Measurements from ENCODE around the gene FAAP100. TPM values are rescaled to one million over a fixed set of nuclear protein-coding genes. Genes with fewer than 3 reads are reported as not detected.

The FAAP100 gene, protein sequence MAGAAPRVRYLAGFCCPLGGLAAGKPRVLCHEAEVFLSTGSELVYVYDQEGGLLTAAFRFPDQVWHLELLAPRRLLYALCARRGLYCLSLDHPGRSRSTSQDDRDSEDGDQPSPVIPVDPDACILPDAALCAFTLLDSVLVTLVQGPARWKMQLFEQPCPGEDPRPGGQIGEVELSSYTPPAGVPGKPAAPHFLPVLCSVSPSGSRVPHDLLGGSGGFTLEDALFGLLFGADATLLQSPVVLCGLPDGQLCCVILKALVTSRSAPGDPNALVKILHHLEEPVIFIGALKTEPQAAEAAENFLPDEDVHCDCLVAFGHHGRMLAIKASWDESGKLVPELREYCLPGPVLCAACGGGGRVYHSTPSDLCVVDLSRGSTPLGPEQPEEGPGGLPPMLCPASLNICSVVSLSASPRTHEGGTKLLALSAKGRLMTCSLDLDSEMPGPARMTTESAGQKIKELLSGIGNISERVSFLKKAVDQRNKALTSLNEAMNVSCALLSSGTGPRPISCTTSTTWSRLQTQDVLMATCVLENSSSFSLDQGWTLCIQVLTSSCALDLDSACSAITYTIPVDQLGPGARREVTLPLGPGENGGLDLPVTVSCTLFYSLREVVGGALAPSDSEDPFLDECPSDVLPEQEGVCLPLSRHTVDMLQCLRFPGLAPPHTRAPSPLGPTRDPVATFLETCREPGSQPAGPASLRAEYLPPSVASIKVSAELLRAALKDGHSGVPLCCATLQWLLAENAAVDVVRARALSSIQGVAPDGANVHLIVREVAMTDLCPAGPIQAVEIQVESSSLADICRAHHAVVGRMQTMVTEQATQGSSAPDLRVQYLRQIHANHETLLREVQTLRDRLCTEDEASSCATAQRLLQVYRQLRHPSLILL
- total RNA-seq (10 to 100 TPM; 11.8 to 13.1 (median 12.7) TPM), polyA plus RNA-seq (10 to 100 TPM; 11.6 to 16.3 (median 12.6) TPM)
- long read RNA-seq, donor 1, transcript FAAP100-202 (5 exons, 2,996 nt): major isoform, 10 of 19 reads
- long read RNA-seq, donor 1, partial matches to known transcripts: 2 of 19 reads
- long read RNA-seq, donor 1, other reads (novel, unspliced or antisense): 3 of 19 reads
- long read RNA-seq, donor 2, transcript FAAP100-201 (9 exons, 3,627 nt): minor isoform, 8 of 45 reads
- long read RNA-seq, donor 2, transcript FAAP100-202 (5 exons, 2,996 nt): major isoform, 26 of 45 reads
- long read RNA-seq, donor 2, partial matches to known transcripts: 3 of 45 reads
- long read RNA-seq, donor 2, other reads (novel, unspliced or antisense): 6 of 45 reads

DNA sequence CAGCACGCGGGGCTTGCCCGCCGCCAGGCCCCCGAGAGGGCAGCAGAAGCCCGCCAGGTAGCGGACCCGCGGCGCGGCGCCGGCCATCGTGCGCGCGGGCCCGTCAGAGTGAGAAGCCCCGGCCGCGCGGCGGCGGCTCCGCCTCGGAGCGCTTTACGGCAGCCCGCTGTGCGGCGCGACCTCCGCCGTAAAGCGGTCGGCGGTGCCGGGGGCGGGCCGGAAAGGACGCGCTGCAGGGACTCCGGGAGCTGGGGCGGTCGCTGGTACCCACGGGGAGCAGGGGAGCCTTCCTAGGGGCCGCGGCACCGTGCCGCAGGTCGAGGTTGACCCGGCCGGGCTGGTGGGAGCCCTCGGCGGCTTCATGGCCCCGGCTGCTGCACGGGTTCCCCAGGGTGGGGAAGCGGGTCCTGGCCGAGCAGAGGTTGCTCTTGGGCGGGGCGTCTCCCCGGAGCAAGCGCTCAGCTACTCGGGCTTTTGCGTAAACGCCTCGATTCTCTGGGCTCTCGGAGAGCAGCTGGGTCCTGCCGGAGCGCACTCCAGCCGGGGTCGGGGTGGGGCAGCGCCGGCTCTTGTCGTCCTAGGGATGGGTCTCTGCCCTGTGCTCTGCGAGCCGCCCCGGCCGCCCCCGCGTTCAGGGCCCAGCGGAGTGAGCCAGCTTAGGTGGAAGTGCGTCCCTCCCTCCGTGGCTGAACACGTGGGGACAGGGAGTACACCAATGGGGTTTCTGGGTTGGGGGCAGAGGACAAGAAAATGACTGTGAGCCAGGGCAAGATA, at the start of gene FAAP100:
FAAP100 (minus strand) TSS at position 110 of the 774 bp plus-strand sequence; CDS start at position 87, 23 bp downstream.
- DNase-seq (peak; percentile 85 to 91), ATAC-seq (peak; percentile 66 to 78 (median 72))
- Histone ChIP-seq H3K27me3 (ENCODE audit: insufficient read depth in 3 of 3, low read length in 2 of 3) (no peaks in the 10 kb centered on the region), H3K36me3 (ENCODE audit: insufficient read depth in 1 of 2, low read depth in 1 of 2) (peaks cover 0 to 44% of the 10 kb centered on the region in 2 donors), H3K9me3 (no peaks in the 10 kb centered on the region), H3K27ac (peak within 1 kb of the TSS; percentile 81), H3K4me3 (peak within 1 kb of the TSS; percentile 96), H3K4me1 (peaks cover 40% of the 10 kb centered on the region)
- TF ChIP-seq, protein P1, sequence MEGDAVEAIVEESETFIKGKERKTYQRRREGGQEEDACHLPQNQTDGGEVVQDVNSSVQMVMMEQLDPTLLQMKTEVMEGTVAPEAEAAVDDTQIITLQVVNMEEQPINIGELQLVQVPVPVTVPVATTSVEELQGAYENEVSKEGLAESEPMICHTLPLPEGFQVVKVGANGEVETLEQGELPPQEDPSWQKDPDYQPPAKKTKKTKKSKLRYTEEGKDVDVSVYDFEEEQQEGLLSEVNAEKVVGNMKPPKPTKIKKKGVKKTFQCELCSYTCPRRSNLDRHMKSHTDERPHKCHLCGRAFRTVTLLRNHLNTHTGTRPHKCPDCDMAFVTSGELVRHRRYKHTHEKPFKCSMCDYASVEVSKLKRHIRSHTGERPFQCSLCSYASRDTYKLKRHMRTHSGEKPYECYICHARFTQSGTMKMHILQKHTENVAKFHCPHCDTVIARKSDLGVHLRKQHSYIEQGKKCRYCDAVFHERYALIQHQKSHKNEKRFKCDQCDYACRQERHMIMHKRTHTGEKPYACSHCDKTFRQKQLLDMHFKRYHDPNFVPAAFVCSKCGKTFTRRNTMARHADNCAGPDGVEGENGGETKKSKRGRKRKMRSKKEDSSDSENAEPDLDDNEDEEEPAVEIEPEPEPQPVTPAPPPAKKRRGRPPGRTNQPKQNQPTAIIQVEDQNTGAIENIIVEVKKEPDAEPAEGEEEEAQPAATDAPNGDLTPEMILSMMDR (IDR thresholded peaks at IDR 0.05): no peak
- WGBS, 3 donors: 0% methylated on average over 67 to 85 of the region's 85 CpGs
- intact Hi-C loops (cut with DNase I): loop anchor here in 1 of 2 donors (5.0 kb wide), 1 partner anchor 35 kb away; no protein-coding TSS in a partner anchor

DNA sequence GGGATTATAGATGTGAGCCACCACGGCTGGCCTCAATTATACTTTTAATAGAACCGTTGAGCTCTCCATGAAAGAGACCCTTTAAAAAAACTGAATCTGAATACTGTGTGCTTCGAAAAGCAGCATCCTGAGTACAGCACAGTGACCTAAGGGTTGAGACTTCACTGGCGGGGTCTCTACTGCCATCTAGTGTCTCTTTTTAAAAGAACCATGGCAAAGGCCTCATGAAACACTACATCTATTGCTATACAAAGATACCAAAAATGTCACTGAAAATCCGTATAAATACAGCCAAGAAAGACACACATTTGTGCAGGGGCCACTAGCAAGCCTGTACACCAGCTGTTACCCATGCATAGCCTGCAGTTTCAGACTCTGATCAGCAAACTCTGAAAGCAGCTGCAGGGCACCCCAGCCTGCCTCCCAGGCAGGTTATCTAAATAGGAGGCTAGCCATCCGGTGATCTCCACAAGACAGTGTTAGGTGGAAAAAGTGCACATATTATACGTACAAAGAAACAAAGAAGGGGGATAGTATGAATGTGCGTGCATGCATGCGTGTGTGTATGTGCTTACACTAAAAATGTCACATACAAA, 49.5 kb upstream of the FAAP100 start:
- 37 to 42% (median 41%) methylated on average over 9 of the region's 9 CpGs for WGBS, 3 donors
- no peak overlapping the region for H3K4me3 ChIP-seq
- H3K9me3 ChIP-seq: no peaks in the 10 kb centered on the region
- H3K27ac ChIP-seq: no peak overlapping the region
- ATAC-seq: peak; percentile 57 to 78 (median 70)
- H3K27me3 ChIP-seq (ENCODE audit: insufficient read depth in 3 of 3, low read length in 2 of 3): no peaks in the 10 kb centered on the region
- intact Hi-C loops (cut with DNase I): loop anchor here in 1 of 2 donors (2.0 to 5.0 kb wide), 2 partner anchors 34 to 347 kb away; no protein-coding TSS in a partner anchor
- peaks cover 3% of the 10 kb centered on the region for H3K4me1 ChIP-seq
- DNase-seq: no peak
- TF ChIP-seq, protein P1 (IDR thresholded peaks at IDR 0.05): peak; percentile 62
- H3K36me3 ChIP-seq (ENCODE audit: insufficient read depth in 1 of 2, low read depth in 1 of 2): peaks cover 16 to 100% of the 10 kb centered on the region in 2 donors

DNA sequence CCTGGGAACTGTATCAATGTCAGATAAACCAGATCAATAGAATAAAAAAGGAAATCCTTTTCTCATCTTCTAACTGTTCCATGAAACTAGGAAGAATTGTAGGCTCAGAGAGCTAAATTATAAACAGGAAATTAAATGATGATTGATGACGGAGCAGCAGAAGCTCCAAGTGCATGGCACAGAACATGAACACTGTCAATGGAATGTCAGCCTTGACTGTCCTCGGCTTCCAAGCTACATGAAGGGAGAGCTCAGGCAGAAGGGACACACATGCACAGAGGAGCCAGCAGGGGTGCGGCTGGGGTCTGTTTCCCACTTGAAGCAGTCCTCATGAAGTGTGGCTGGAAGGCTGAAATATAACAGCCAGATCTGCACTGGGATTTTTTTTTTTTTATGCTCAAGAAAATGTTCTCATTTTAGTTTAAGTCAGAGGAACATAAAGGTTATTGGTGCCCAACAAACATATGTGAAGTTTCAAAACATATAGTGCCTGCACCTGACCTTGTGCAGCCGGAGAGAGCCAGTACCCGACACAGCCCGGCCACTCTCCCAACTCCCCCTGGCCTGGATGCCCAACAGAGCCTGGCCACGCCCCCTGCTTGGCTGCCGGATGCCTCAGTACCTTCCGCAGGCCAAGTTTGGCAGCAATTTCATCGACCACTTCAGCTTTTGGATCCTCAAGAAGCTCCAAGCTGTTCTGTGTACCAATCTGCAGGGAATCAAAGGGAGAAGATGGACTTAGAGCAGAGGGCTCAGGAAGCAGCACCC, 47.8 kb upstream of the FAAP100 start:
- H3K36me3 ChIP-seq (ENCODE audit: insufficient read depth in 1 of 2, low read depth in 1 of 2): peaks cover 21 to 100% of the 10 kb centered on the region in 2 donors
- H3K27ac ChIP-seq: no peak overlapping the region
- H3K9me3 ChIP-seq: no peaks in the 10 kb centered on the region
- peaks cover 3% of the 10 kb centered on the region for H3K4me1 ChIP-seq
- TF ChIP-seq, protein P1 (IDR thresholded peaks at IDR 0.05): no peak
- peak in 2 of 4 donors; percentile 23 to 48 for ATAC-seq
- H3K4me3 ChIP-seq: no peak overlapping the region
- H3K27me3 ChIP-seq (ENCODE audit: insufficient read depth in 3 of 3, low read length in 2 of 3): no peaks in the 10 kb centered on the region
- no peak for DNase-seq
- intact Hi-C loops (cut with DNase I): loop anchor here (2.0 to 5.0 kb wide), 3 partner anchors 33 to 345 kb away; no protein-coding TSS in a partner anchor
- WGBS, 3 donors: 37 to 59% (median 41%) methylated on average over 10 of the region's 10 CpGs

Data from psoas muscle (tissue), 8 donors.